ENCODE data around the gene YIPF6.
"Not testable (repeated sequence)": the region's sequence is repeated elsewhere in the genome, so short reads cannot be mapped to it uniquely, and the experiment has no call there.

Gene YIPF6, protein sequence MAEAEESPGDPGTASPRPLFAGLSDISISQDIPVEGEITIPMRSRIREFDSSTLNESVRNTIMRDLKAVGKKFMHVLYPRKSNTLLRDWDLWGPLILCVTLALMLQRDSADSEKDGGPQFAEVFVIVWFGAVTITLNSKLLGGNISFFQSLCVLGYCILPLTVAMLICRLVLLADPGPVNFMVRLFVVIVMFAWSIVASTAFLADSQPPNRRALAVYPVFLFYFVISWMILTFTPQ

GRCh38 chrX:68498508-68499379, at the start of gene YIPF6:
TSS of gene YIPF6 (plus strand) at chrX:68499051. CDS start at chrX:68499067, 16 bp downstream.
- DNase-seq = peak; percentile 74

GRCh38 chrX:68451720-68452119, 47.1 kb upstream of the YIPF6 start:
- no peak for DNase-seq

DNA sequence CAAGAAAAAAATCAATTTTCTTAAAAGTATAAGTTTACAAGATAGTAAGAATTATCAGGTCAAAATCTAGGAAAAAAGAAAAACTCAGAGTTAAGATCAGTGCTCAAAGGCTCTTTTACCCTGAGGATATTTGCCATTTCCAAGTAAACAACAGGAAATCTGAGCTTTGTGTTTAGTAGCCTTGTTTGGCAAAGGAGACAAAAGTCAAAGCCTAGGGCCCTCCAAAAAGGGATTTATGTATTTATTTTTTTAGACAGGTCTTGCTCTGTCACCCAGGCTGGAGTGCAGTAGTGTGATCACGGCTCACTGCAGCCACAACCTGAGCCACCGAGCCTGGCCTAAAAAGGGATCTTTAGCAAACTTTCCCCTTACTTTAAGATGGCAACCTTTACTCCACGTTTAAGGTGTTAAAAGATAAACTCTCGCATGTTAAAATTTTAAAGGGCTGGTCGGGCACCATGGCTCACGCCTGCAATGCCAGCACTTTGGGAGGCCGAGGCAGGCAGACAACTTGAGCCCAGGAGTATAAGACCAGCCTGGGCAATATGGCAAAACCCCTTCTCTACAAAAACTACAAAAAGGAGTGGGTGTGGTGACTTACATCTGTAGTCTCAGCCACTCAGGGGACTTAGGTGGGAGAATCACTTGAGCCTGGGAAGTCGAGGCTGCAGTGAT, 44.2 kb upstream of the YIPF6 start:
- DNase-seq = no peak

- DNase-seq = no peak
Measured at GRCh38 chrX:68455151-68455510, 43.7 kb upstream of the YIPF6 start.

DNA sequence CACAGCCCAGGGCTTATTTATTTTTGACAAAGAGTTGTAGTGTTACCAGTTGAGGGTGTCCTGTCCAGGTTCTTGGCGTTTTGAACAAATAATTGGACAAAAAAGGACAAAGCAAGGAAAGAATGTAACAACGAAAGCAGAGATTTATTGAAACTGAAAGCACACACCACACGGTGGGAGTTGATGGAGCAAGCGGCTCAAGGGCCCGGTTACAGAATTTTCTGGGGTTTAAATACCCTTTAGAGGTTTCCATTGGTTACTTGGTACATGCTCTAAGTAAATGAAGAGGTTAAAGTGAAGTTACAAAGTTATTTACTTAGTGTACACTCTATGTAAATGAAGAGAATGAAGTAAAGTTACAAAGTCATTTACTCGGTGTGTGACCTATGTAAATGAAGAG, 37.8 kb upstream of the YIPF6 start:
- no peak for DNase-seq

DNA sequence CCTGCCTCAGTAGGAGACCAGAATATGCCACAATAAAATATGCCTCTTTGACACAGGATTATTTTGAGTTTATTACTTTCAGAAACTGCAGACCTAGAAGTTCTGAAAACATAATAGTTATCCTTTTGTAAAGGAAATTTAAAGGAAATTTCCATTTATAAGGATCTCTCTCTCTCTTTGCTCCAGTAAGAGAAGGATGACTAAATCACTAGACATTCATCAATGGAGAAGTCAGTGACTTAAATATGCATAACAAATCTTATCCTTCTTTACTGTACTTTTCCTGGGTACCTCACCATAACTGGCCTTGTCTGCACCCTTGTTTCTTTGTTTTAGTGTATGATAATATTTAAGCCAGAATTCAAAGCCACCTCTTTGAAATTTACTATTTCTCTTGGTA, 37.3 kb upstream of the YIPF6 start:
- no peak for DNase-seq

GRCh38 chrX:68462197-68462596, 36.7 kb upstream of the YIPF6 start:
- DNase-seq = no peak

- DNase-seq = peak; percentile 22
Measured at GRCh38 chrX:68462653-68463052, 36.2 kb upstream of the YIPF6 start.

DNA sequence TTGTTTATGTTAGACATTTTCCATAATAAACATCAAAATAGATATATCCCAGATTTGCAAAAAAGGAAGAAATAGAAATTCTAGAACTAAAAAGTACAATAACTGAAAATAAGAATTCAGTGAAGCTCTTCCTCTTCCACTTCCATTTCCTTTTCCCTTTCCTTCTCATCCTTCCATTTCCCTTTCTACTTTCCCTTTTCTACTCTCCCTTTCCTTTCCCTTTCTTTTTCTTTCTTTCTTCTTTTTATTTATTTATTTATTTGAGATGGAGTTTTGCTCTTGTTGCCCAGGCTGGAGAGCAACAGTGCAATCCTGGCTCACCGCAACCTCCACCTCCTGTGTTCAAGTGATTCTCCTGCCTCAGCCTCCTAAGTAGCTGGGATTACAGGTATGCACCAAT, 35.0 kb upstream of the YIPF6 start:
- DNase-seq = no peak

GRCh38 chrX:68464796-68465195, 34.1 kb upstream of the YIPF6 start:
- DNase-seq = no peak

DNA sequence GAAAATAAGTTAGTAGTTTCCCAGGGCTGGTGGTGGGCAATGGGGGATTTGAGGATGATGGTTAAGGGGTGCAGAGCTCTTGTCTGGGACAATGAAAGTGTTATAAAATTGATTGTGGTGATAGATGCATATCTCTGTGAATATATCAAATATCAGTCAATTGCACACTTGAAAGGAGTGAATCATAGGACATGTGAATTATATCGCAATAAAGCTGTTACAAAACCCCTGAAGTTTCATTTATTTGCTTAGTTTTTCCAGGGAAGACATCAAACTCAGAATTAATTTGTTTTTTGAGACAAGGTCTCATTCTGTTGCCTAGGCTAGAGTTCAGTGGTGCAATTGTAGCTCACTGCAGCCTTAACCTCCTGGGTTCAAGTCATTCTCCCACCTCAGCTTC, 17.9 kb upstream of the YIPF6 start:
- DNase-seq = no peak

GRCh38 chrX:68486198-68486597, 12.7 kb upstream of the YIPF6 start:
- DNase-seq = not testable (repeated sequence)

DNA sequence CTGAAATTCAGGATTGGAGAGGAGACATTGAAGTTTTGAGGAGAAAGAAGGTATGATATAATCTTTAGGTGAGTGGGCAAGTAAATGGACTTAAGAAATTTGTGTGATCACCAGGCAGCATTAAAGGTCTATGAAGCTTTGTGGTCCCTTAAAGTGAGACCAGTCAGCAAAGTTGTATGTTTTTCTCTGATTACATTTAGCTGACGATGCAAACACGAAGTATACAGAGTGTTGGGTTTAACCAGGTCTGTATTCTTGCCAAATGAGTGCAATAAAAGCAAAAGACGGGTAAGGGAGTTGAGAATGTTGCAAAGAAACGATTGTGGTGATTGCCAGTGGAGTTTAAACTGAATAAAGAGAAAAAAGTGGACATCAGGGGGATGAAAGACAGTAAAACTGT, 11.6 kb upstream of the YIPF6 start:
- no peak for DNase-seq

- DNase-seq = no peak
Measured at GRCh38 chrX:68487924-68488323, 10.9 kb upstream of the YIPF6 start.

DNA sequence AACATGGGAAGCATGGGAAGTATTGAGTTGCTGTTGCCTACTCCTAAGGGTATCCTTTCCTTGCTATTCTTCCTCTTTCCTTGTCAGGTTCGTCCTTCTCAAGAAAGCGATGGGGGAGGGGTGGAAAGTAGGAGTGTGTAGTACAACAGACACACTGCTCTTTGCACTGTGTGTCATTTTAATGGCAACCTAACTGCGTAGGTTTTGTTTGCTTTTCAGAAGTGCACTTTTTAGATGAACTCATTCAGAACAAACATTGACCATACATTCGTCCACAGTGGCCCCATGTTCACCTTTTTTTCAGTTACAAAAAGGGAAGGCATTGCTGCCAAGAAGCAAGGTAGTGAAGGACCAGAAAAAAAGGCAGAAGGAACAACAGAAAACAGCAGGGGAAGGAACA, 10.2 kb upstream of the YIPF6 start:
- DNase-seq = no peak

DNA sequence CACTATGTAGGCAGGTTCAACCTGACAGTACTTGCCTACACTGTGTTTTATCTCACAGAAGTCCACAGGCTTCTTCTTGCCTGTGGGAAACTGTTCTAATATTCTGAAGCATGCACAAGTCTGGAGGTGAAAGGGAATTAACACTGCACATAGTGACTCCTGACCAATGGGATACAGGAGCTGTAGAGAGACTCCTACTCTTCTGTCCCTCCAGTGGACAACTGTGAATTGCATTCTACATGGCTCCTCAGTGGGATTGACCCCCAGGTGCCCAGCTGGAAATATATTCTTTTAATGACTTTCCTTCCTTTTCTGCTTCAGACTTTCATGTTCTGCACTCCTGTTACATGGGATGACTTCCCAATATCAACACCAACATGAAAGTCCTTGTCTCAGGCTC, 8.2 kb upstream of the YIPF6 start:
- DNase-seq = no peak

- DNase-seq = no peak
Measured at GRCh38 chrX:68492583-68492982, 6.3 kb upstream of the YIPF6 start.

GRCh38 chrX:68493776-68494175, 5.1 kb upstream of the YIPF6 start:
- not testable (repeated sequence) for DNase-seq

DNA sequence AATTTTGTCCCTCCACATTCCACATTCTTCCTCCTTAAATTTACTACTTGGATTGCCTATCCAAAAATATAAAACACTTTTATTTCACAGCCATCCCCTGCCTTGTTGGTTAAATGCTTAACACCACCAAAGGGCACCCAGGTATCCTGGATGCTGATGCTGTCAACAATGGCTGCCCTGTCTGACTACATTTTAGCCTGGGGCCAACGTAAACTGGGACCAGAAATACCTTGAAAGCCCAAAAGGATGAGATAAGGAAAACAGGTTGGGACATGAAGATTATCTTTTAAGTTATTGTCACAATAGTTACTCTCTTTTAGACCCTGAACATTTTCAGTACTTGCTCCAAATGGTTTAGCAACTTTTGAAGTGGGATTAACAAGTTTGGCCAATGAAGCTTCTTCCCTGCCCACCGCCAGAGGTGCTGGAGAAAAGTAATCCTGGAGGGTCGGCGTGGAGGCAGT, 775 bp upstream of the YIPF6 start:
- peak; percentile 25 for DNase-seq

- DNase-seq = no peak
Measured at GRCh38 chrX:68499543-68500504, 973 bp downstream of the YIPF6 start.

GRCh38 chrX:68503836-68504636, 5.2 kb downstream of the YIPF6 start:
- DNase-seq = peak; percentile 62

DNA sequence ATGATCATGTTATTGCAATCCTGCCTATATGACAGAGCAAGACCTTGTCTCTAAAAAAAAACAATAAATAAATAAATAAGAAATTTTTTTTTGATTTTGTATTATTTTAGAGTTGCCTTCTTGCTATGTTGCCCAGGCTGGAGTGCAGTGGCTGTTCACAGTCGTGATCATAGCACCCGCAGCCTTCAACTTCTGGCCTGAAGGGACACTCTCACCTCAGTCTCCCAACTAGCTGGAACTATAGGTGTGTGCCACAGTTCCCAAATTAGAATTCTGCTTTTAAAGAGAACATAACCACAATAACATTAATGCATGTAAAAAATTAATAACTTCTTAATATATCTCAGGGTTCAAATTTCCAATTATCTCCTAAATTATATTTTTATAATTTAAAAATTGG, 7.8 kb downstream of the YIPF6 start:
- DNase-seq = no peak

Data from stimulated activated CD8-positive, alpha-beta memory T cell treated with anti-CD3 and anti-CD28 coated beads, Interleukin-4, amount 100 ng/mL, for 48 hours (primary cell).